K562 (cell line): Measurements from ENCODE around the gene PPM1H. TPM values are rescaled to one million over a fixed set of nuclear protein-coding genes. Genes with fewer than 3 reads are reported as not detected.

Experiments used
- ATAC-seq: fragments of 200-7000 bp; cut with Tn5 transposase; 3 replicates; pipeline ENCODE4 v1.9.1; 2020; ENCODE audit warnings: moderate library complexity
- BruUV-seq: library from RNA; stranded (reverse); fragments of 400-500 nt; replicated peaks from 2 replicates; lab custom pipeline; 2021; lab: Mats Ljungman, UMichigan
- CTCF ChIA-PET: fragments of 300-600 bp; formaldehyde crosslinking; extraction: SDS; loops from one replicate; lab custom pipeline; 2021; ENCODE audit warnings: low intra/inter-chr PET ratio; lab: Yijun Ruan, JAX
- POLR2A ChIA-PET: fragments of 300-600, 350-650 bp; sonication (Branson Sonifier 250); formaldehyde crosslinking; extraction: SDS; loops from one replicate; lab custom pipeline; 2021; ENCODE audit warnings: antibody characterized with exemption, inconsistent platforms; lab: Yijun Ruan, JAX
- DNase-seq, 4 experiments: peaks; one replicate each; pipeline versions ENCODE4 v3.0.0 to v3.0.0-alpha.2; 2011 to 2018; ENCODE audit warnings: low spot score in 3 of 4, mixed read lengths in 3 of 4; ENCODE audit errors: extremely low read depth in 1 of 4
- FAIRE-seq: peaks from 2 replicates; lab custom pipeline; 2011; peaks lifted over from hg19 to GRCh38; lab: Jason Lieb, UNC
- H2AFZ ChIP-seq: 2 replicates; pipeline ENCODE4 v1.6.0; 2011; ENCODE audit warnings: low read depth, low read length, control low read depth, inconsistent platforms
- H3K27ac ChIP-seq: fragments of 200-600 bp; 3 replicates; pipeline ENCODE4 v1.8.0; 2011; ENCODE audit warnings: low read depth, mild to moderate bottlenecking, control low read depth, inconsistent platforms, low read length, moderate library complexity, mixed read lengths; ENCODE audit errors: extremely low read depth
- H3K27me3 ChIP-seq, 2 experiments: fragments of 300-600 bp in 1 of 2; 2 replicates in 1 of 2; 3 replicates in 1 of 2; pipeline versions ENCODE4 v1.6.0 to v1.8.0; 2011; ENCODE audit warnings: inconsistent platforms in 2 of 2, low read length in 2 of 2, mild to moderate bottlenecking in 1 of 2, mixed read lengths in 1 of 2, moderate library complexity in 1 of 2; ENCODE audit not compliant: control insufficient read depth in 2 of 2, insufficient read depth in 2 of 2
- H3K36me3 ChIP-seq: fragments of 300-600 bp; 3 replicates; pipeline ENCODE4 v1.8.0; 2011; ENCODE audit warnings: mild to moderate bottlenecking, low read length, inconsistent platforms; ENCODE audit not compliant: control insufficient read depth, insufficient read depth
- H3K4me1 ChIP-seq, 2 experiments: fragments of 200-600 bp in 1 of 2; replicated peaks in 1 of 2; 2 replicates in 1 of 2; 3 replicates in 1 of 2; pipeline versions ENCODE4 v1.5.1 to v1.8.0; 2011; ENCODE audit warnings: inconsistent platforms in 2 of 2, low read length in 2 of 2, mild to moderate bottlenecking in 1 of 2, mixed read lengths in 1 of 2, moderate library complexity in 1 of 2; ENCODE audit not compliant: control insufficient read depth in 2 of 2, insufficient read depth in 2 of 2
- H3K4me2 ChIP-seq: 2 replicates; pipeline ENCODE4 v1.6.1; 2011; ENCODE audit warnings: low read length, control low read depth, inconsistent platforms, mixed read lengths; ENCODE audit not compliant: insufficient read depth
- H3K4me3 ChIP-seq: fragments of 200-600 bp; sonication (generic), shearing (Covaris generic); 2 replicates; pipeline ENCODE4 v1.5.1; 2016; ENCODE audit warnings: control low read depth, inconsistent platforms
- H3K79me2 ChIP-seq: fragments of 200-600 bp; 3 replicates; pipeline ENCODE4 v1.8.0; 2011; ENCODE audit warnings: low read length, inconsistent platforms; ENCODE audit not compliant: control insufficient read depth, insufficient read depth
- H3K9ac ChIP-seq, 2 experiments: 2 replicates each; pipeline versions ENCODE4 v1.6.0 to v1.6.1; 2011; ENCODE audit warnings: low read depth in 2 of 2, low read length in 2 of 2, control low read depth in 1 of 2, inconsistent platforms in 1 of 2, mild to moderate bottlenecking in 1 of 2, mixed read lengths in 1 of 2; ENCODE audit not compliant: insufficient read depth in 1 of 2
- H3K9me1 ChIP-seq: one replicate; pipeline ENCODE4 v1.6.0; 2011; ENCODE audit warnings: inconsistent platforms, mild to moderate bottlenecking, low read length, moderate library complexity; ENCODE audit not compliant: control insufficient read depth, insufficient read depth
- H3K9me3 ChIP-seq: replicated peaks from 2 replicates; pipeline ENCODE4 v1.5.1; 2011; ENCODE audit warnings: low read depth, low read length, inconsistent platforms; ENCODE audit not compliant: control insufficient read depth, insufficient read depth
- H4K20me1 ChIP-seq: replicated peaks from 2 replicates; pipeline ENCODE4 v1.6.1; 2011; ENCODE audit warnings: low read length, inconsistent platforms, mixed read lengths; ENCODE audit not compliant: control insufficient read depth, insufficient read depth
- ELF4 ChIP-seq: fragments of 450-650 bp; formaldehyde crosslinking; IDR thresholded peaks from 2 replicates; pipeline ENCODE4 v1.4.0; 2022; ENCODE audit warnings: missing genetic modification characterization
- HNRNPH1 ChIP-seq: fragments of 200-400 bp; formaldehyde crosslinking; optimal IDR thresholded peaks from 2 replicates; pipeline ENCODE3; 2017; ENCODE audit warnings: low read depth, mild to moderate bottlenecking, low read length, moderate library complexity
- HSF4 ChIP-seq: fragments of 250-450 bp; sonication (Bioruptor Pico); IDR thresholded peaks from 2 replicates; pipeline ENCODE4 v2.1.2; 2022; ENCODE audit warnings: mild to moderate bottlenecking, moderate library complexity, borderline replicate concordance
- NR4A1 ChIP-seq, 2 experiments: fragments of 250-450 bp in 1 of 2; fragments of 450-650 bp in 1 of 2; sonication (Bioruptor Pico) in 1 of 2; IDR thresholded peaks; 2 replicates each; pipeline versions ENCODE4 v1.4.0 to v1.6.1; 2016 to 2020; ENCODE audit warnings: mild to moderate bottlenecking in 2 of 2, missing compliant biosample characterization in 1 of 2, missing genetic modification characterization in 1 of 2, moderate library complexity in 1 of 2
- PPARD ChIP-seq: fragments of 250-450 bp; sonication (Bioruptor Pico); IDR thresholded peaks from 2 replicates; pipeline ENCODE4 v1.8.0; 2022; ENCODE audit warnings: inconsistent platforms, mild to moderate bottlenecking, moderate library complexity
- ZKSCAN1 ChIP-seq: fragments of 150-350 bp; IDR thresholded peaks from 2 replicates; pipeline ENCODE4 v1.6.1; 2016; ENCODE audit warnings: low read depth, low read length
- ZNF561 ChIP-seq: fragments of 450-650 bp; formaldehyde crosslinking; conservative IDR thresholded peaks from 2 replicates; pipeline ENCODE4 v1.4.0; 2020; ENCODE audit warnings: mild to moderate bottlenecking, moderate library complexity
- WGBS: fragments of 100-300 bp; shearing (Covaris generic); methylation state at CpG from one replicate; pipeline ENCODE4 v1.1.6; 2016; ENCODE audit warnings: low coverage, mixed read lengths; ENCODE audit not compliant: insufficient coverage; ENCODE audit errors: missing lambda C conversion rate; 5-methylcytosine and 5-hydroxymethylcytosine counted together
- in situ Hi-C: fragments of 300-500 bp; cut with MboI; formaldehyde crosslinking; loops from 4 replicates; pipeline ENCODE4 v1.15.0; 2018; ENCODE audit warnings: inconsistent platforms, mixed read lengths
- intact Hi-C: fragments of 100-400 bp; cut with micrococcal nuclease; formaldehyde crosslinking; loops from 2 replicates; pipeline ENCODE4 v1.14.2; 2022
- polyA plus RNA-seq, 8 experiments: library from polyadenylated mRNA; depleted of rRNA in 4 of 8; stranded (reverse) in 5 of 8; unstranded in 3 of 8; fragments of >200 nt; fragmentation: Nextera tagmentation in 2 of 8; fragmentation: Illumina TruSeq in 1 of 8; extraction: Ambion mirVana in 2 of 8; extraction: Trizol in 1 of 8; gene quantifications; 2 replicates each; pipeline versions ENCODE4 v1.2.1 to v1.2.3, GENCODE V29; 2011 to 2014; ENCODE audit warnings: inconsistent platforms in 1 of 8, missing spikeins in 1 of 8
- total RNA-seq, 7 experiments: library from RNA; depleted of rRNA in 6 of 7; stranded (reverse); fragments of >200 nt in 6 of 7; fragmentation: Illumina TruSeq in 2 of 7; extraction: Trizol in 2 of 7; gene quantifications; 2 replicates each; pipeline versions ENCODE4 v1.2.1 to v1.2.3, GENCODE V29; 2011 to 2021; ENCODE audit warnings: low replicate concordance in 1 of 7
- TF ChIP-seq, protein P1 (sequence below): fragments of 450-650 bp; IDR thresholded peaks from 2 replicates; pipeline ENCODE4 v1.6.1; 2016; ENCODE audit warnings: mild to moderate bottlenecking, moderate library complexity

PPM1H gene
- total and polyA plus RNA-seq, 9 of the 15 experiments (the other 6 are each of a cell fraction or from before 2014, with no cell fraction given): 5.3 to 29.3 (median 11.3) TPM

GRCh38 chr12:62700091-62700880, 234.7 kb downstream of the PPM1H start:
- Histone ChIP-seq H3K36me3 (no peaks in the 10 kb centered on the region), H3K4me1 (no peaks in the 10 kb centered on the region), H3K79me2 (no peaks in the 10 kb centered on the region), H3K9me3 (no peaks in the 10 kb centered on the region), H3K9me1 (no peaks in the 10 kb centered on the region), H2AFZ (no peak overlapping the region), H3K9ac (no peak overlapping the region), H3K4me2 (no peak overlapping the region), H3K27me3 (no peaks in the 10 kb centered on the region), H3K27ac (no peak overlapping the region), H3K4me3 (no peak overlapping the region), H4K20me1 (no peaks in the 10 kb centered on the region)
- DNase-seq (no peak), FAIRE-seq (no peak), ATAC-seq (no peak)
- ChIA-PET POLR2A (interaction anchor here (0.7 to 0.9 kb wide), 2 partner anchors 10 to 18 kb away, joined by 3 to 4 read pairs; no protein-coding TSS in a partner anchor), CTCF (no interaction called here)
- BruUV-seq: no TSS peak
- intact Hi-C loops: no loop called here
- in situ Hi-C loops: no loop called here
- WGBS: 42% methylated on average over 5 of the region's 5 CpGs
- TF ChIP-seq PPARD: no peak
- no peak for TF ChIP-seq HSF4
- TF ChIP-seq, protein P1, sequence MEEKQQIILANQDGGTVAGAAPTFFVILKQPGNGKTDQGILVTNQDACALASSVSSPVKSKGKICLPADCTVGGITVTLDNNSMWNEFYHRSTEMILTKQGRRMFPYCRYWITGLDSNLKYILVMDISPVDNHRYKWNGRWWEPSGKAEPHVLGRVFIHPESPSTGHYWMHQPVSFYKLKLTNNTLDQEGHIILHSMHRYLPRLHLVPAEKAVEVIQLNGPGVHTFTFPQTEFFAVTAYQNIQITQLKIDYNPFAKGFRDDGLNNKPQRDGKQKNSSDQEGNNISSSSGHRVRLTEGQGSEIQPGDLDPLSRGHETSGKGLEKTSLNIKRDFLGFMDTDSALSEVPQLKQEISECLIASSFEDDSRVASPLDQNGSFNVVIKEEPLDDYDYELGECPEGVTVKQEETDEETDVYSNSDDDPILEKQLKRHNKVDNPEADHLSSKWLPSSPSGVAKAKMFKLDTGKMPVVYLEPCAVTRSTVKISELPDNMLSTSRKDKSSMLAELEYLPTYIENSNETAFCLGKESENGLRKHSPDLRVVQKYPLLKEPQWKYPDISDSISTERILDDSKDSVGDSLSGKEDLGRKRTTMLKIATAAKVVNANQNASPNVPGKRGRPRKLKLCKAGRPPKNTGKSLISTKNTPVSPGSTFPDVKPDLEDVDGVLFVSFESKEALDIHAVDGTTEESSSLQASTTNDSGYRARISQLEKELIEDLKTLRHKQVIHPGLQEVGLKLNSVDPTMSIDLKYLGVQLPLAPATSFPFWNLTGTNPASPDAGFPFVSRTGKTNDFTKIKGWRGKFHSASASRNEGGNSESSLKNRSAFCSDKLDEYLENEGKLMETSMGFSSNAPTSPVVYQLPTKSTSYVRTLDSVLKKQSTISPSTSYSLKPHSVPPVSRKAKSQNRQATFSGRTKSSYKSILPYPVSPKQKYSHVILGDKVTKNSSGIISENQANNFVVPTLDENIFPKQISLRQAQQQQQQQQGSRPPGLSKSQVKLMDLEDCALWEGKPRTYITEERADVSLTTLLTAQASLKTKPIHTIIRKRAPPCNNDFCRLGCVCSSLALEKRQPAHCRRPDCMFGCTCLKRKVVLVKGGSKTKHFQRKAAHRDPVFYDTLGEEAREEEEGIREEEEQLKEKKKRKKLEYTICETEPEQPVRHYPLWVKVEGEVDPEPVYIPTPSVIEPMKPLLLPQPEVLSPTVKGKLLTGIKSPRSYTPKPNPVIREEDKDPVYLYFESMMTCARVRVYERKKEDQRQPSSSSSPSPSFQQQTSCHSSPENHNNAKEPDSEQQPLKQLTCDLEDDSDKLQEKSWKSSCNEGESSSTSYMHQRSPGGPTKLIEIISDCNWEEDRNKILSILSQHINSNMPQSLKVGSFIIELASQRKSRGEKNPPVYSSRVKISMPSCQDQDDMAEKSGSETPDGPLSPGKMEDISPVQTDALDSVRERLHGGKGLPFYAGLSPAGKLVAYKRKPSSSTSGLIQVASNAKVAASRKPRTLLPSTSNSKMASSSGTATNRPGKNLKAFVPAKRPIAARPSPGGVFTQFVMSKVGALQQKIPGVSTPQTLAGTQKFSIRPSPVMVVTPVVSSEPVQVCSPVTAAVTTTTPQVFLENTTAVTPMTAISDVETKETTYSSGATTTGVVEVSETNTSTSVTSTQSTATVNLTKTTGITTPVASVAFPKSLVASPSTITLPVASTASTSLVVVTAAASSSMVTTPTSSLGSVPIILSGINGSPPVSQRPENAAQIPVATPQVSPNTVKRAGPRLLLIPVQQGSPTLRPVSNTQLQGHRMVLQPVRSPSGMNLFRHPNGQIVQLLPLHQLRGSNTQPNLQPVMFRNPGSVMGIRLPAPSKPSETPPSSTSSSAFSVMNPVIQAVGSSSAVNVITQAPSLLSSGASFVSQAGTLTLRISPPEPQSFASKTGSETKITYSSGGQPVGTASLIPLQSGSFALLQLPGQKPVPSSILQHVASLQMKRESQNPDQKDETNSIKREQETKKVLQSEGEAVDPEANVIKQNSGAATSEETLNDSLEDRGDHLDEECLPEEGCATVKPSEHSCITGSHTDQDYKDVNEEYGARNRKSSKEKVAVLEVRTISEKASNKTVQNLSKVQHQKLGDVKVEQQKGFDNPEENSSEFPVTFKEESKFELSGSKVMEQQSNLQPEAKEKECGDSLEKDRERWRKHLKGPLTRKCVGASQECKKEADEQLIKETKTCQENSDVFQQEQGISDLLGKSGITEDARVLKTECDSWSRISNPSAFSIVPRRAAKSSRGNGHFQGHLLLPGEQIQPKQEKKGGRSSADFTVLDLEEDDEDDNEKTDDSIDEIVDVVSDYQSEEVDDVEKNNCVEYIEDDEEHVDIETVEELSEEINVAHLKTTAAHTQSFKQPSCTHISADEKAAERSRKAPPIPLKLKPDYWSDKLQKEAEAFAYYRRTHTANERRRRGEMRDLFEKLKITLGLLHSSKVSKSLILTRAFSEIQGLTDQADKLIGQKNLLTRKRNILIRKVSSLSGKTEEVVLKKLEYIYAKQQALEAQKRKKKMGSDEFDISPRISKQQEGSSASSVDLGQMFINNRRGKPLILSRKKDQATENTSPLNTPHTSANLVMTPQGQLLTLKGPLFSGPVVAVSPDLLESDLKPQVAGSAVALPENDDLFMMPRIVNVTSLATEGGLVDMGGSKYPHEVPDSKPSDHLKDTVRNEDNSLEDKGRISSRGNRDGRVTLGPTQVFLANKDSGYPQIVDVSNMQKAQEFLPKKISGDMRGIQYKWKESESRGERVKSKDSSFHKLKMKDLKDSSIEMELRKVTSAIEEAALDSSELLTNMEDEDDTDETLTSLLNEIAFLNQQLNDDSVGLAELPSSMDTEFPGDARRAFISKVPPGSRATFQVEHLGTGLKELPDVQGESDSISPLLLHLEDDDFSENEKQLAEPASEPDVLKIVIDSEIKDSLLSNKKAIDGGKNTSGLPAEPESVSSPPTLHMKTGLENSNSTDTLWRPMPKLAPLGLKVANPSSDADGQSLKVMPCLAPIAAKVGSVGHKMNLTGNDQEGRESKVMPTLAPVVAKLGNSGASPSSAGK: no peak
- no peak for TF ChIP-seq ELF4 (CRISPR knock-in tag)
- TF ChIP-seq HNRNPH1: no peak
- TF ChIP-seq ZNF561 (CRISPR knock-in tag): no peak
- TF ChIP-seq ZKSCAN1: no peak
- no peak for TF ChIP-seq NR4A1 (CRISPR knock-in tag; IDR thresholded peaks at IDR 0.05)
- TF ChIP-seq NR4A1 (tag; IDR thresholded peaks at IDR 0.05): no peak
